T1000 (cell line): ENCODE data around the gene SORCS1.

ENCODE experiments used
- DNase-seq: peaks from one replicate; lab custom pipeline; 2025; ENCODE audit warnings: mixed read lengths; lab: John Stamatoyannopoulos, UW

The SORCS1 gene

DNA sequence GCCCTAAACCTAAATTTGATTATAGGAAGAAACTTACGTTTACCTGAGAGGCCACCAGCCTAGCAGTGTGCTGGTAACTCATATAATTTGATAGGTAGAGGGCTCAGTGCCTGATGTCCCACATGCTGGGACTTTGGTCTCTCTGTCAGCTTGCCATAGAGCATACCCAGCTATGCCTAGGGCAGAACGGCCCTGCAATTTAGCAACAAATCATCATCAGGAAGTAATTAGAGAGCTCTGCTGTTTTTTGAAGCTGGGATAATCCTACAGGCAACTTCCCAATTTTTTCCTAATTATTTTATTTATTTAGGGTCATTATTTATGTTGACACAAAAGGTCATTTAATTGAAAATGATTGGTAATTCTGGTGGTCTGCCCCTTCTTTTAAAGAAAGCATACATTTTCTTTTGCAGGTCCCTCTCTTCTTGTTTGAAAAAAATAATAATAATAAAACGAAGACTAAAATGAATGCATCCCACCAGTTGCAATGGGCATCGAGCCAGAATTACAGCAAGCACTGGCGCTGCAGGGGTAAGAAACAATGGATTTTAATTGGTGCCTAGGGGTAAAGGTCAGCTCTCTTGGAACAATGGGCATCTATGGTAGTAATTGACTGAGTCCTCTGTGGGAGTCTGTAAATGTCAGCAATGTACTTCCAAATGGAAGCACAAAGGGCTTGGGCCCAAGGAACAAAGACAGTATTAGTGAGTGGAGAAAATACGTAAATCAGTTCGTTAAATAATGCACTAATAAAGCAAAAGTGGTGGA is 348.0 kb downstream of the SORCS1 start:
- DNase-seq = no peak

DNA sequence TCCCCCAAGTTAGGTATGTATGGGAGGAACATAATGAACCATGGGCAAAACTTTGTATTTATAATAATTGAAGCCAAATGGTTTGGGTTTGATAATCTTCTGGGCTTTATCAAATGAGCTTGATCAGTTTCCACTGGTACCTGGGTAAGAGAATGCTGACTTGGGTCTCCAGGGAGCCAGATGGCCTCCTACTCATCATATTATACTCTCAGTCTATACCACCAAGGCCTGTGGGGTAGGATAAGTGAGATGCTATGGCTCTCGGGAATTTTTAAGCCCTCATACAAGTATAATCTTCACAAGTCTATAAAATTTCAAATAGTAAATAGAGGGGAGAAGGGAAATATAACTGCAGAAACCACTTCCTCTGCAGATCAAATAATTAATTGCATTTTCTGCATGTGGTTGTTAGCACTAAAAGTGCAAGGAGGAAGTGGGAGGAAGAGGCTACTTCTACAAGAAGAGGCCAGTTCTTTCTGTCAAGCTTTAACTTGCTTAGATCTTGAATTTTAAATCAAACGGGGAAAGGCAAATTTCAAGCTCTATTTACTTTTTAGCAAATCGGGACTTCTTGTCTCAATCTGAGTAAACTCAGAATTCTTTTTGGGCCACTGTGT is 349.0 kb downstream of the SORCS1 start:
- DNase-seq = no peak

DNA sequence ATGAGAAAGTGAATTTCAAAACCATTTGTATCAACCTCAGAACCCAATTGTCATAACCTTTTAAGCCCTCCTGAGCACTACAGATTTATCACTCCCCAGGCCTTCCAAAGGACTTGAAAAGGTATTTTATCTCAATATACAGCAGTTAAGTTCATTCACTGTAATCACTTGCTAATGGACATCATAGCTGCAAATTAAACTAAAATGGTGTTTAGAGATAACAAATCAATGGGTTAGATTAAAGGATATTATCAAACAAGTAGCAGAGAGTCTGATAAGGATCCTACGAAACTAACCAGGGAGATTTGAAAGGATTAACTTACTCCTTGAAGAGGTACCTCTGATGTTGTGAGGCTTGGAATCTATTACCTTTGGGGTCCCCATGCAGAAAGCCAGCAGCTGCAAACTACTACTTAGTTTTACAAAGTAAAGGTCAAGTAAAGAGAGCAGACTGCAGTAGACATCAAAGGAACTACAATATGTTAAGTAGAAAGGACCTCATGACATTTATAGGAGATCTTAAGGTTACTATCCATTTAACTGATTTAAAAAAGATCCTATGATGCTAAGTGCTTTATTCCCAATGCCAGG is 359.4 kb downstream of the SORCS1 start:
- DNase-seq = no peak

DNA sequence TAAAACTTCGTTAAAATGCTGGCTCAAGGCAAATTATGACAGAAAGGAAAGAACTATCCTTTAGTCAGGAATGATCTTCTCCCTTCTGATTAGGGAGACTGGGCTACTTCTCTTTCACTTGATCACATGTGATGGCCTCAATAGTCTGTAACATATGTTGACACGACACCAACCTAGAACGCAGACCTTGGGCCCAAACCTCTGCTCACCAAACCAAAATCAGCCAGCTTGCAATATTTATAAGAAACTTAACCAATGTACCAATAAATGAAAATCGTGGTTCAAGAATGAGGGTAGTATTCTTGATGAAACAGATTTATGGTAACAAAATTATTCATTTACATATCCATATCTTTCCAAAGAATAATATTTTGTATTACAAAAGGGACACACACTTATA is 361.6 kb downstream of the SORCS1 start:
- no peak for DNase-seq

DNA sequence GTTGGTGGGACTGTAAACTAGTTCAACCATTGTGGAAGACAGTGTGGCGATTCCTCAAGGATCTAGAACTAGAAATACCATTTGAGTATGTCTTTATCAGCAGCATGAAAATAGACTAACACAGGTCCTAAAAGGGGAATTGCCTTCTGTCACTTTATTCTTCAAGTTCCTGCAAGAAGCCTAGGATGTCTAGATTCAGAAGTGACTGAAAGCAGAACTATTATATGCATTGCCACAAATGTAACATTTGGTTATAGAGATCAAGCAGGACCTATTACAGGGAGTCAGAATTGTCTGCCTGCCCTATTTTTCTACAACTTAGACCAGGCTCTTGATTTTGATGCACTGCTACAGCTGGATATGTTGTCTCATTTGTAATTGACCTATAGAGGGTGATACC is 364.7 kb downstream of the SORCS1 start:
- DNase-seq = no peak

DNA sequence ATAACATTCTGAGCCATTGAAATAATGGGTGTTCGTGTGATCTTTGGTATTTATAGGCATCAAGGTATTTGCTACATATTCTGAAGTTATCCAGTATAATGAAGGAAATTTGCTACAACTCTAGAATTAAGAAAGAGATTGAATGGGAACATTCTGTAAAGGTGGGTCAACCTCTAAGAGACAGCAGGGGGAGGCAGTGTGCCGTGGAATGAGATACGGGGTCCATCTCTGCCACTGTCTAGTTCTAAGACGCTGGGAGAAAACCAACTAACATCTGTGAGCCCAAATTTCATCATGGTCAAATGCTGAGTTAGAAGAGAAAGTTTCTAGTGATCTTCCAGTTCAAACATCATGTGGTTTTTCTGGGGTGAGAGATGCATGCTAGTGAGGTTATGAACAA is 368.9 kb downstream of the SORCS1 start:
- DNase-seq = no peak

DNA sequence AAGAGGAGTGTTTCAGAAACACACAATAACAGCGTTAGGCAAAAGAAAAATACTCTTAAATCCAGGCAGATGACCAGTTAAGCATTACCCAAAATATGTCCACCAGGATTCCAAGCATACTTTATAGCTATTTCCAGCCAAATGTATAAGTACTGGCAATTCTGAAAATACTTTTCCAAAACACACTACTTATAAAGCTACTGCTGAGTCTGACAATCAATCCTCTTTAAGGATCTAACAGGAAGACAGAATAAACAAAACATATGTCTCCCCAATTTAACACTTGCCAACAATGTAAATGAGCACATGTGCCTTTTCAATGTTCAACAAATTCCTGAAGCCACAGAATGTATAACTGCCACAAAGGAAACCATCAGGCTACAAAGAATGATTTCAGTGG is 370.9 kb downstream of the SORCS1 start:
- DNase-seq = no peak

DNA sequence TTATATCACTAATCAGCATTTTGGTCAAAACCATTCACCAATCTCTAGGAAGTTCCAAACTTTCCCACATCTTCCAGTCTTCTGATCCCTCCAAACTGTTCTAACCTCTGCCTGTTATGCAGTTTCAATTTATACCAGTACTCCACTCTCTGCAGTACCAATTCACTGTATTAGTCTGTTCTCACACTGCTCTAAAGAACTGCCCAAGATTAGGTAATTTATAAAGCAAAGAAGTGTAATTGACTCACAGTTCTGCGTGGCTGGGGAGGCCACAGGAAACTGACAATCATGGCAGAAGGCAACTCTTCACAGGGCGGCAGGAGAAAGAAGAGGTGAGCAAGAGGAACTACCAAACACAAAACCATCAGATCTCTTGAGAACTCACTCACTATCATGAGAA is 374.9 kb downstream of the SORCS1 start:
- DNase-seq = no peak

DNA sequence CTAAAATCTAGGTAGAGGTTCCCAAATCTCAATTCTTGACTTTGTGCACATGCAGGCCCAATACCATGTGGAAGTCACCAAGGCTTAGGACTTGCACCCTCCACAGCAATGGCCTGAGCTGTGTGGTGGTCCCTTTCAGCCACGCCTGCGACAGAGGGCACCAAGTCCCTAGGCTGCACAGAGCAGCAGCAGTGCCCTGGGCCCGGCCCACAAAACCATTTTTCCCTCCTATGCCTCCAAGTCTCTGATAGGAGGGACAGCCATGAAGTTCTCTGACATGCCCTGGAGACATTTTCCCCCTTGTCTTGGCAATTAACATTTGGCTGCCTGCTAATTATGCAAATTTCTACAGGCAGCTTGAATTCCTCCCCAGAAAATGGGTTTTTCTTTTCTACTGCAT is 375.5 kb downstream of the SORCS1 start:
- DNase-seq = no peak

DNA sequence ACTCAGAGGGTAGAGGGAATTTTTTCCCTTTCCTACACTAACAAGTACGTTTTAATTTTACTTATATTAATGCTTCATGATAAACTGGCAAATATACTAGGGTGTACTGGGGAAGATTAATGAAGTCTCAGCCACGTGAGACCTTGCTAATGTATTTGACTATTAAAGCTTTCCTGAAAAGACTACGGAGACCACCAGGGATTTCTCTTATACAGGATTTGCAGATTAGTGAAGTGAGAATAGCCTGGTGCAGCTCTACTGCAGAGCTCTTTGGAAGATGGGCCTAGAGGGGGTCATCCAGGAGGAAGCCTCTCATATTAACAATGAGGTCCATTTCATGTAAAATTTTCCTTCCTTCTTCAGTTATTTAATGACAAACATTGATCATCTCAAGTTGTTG is 379.0 kb downstream of the SORCS1 start:
- DNase-seq = no peak

DNA sequence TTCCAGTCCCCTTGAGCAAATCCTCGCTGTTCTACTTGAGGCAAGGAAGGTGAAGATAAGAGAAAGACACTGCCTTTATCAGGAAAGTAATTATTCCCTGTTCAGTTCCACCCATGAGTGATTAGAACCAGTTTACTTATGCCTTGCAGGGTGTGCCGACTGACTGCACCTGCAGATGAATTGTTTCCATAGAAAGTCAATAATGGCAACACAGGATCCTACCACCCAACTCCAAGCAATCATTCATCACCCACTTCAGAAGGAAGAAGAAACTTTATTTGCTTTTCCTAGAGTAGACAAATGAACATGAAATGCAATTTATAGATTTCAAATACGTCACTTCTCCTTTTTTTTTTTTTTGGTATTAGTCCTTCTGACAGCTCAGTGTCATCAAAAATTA is 383.9 kb downstream of the SORCS1 start:
- no peak for DNase-seq

DNA sequence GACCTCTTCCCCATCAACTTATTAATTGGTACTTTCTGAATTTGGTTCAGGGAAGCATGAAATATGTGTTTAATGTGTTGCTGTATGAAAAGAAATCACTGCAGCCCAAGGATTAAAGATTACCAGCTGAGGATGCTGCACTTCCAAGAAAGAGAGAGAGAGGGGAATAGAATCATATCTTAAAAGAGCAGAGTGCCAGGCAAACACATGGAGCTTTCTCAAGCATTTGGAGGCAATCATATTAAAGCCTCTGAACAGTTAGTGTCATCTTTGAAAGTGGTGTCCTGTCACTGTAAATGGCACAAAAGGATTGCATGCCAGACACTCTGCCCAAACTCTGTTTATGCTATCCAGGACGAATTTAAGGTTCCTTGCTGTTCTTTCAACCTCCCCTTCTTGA is 386.7 kb downstream of the SORCS1 start:
- DNase-seq = no peak

DNA sequence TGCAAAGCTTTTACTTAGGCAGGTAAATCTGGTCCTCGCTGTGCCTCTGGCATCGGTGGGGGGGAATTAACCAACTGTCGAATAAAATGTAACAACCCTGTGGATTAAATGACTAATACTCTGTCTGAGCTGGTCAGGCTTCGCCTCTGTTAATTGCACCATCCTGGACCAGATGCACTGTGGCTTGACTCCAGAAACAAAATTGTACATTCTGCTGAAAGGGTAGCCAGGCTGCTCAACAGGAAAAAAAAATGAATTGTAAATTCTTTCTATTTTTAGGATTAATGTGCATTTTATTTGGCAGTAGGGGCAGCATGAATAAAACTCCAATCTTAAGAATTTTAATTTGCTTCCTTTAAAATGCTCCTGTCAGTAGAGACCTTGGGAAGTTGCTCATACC is 389.4 kb downstream of the SORCS1 start:
- DNase-seq = no peak

DNA sequence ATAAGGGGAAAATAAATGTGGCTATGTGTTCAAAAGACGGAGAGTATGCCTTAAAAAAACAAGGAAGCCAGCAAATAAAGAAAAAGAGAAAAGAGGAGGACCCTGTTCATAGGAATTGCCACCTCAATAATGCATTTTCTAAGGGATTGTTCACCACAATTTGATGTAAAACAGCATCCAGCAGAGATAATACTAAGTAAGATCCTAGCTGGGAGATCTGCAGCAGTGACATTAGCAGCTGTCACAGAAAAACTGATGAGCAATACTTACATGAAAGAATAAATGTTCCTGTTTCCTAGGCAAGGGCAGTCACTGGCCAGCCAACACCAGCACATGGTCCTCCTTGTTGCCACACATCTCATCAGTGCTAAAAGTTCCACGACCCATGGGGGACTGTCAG is 391.5 kb downstream of the SORCS1 start:
- DNase-seq = no peak

DNA sequence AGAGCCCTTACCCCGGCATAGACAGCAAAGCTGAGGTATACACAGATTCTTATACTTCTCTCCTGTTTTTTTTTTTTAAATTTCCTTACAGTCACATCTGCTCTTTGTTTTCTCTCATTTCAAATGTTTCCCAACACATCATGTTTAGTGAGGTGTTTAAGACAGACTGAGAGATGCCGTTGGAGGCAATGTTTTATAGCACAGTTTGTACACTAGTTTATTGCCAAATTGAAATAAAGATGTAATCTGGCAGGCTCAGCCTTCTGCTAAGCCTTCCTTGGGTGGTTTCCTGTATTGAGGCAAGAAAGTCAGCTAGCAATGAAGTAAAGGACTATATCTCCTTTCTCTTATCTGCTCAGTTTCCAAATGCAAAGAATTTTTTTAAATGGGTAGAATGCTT is 393.4 kb downstream of the SORCS1 start:
- DNase-seq = no peak

DNA sequence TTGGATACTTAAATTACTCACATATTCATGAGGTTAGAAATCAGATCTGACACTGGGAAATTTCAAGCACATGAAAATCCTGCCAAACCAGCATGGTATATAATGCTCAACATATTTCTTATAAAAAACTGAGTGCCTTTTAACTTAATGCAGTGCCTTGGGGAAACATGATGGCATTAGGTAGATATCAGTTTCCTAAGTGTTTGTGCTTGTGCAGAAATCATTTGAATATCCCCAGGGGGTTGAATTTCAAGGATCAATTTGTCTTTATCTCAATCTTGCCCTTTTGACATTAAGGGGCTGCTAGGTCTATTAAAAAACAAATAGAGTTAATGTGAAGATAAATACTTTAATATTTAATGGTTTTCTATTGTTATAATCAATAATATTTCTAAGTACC is 396.3 kb downstream of the SORCS1 start:
- DNase-seq = no peak

DNA sequence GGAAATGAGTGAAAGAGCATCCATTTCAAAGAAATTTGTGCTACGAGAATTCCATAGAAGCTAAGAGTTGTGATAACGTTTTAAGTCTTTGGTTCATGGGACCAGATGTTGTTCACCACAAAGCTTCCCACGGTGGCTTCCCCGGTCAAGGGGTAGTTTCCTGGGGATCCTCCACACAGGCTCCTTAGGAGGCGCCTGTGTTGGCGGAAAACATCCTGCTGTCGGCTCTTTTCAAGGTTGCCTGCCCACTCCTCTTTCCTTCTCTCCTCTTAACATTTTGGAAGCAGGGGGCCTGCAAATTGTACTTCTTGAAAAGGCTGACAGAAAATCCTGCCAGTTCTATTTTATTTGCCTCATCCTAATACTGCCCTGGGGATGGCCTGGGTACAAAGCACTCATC is 398.6 kb downstream of the SORCS1 start:
- no peak for DNase-seq

DNA sequence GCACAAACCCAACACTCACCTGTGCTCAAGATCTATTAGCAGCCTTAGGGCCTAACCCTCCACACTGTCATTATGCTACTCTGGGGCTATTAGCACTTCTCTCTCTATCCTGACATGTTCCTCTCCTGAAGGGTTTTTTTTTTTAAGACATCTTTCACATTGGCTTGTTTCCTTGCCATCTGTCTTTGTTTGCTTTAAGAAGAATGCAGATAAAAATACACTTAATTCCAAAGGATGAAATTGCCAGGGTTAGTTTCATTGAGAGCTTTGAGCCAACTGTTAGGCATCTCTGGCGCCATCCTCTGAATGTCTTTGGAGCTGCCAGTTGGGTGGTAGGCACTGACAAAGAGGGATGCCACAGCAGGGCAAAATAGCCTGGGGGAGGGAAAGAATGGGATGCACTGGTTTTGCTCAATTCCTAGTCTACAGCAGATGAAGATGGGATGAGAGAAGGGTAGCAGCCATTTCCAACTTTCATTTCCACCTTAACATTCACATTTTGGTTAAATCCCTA is 399.2 kb downstream of the SORCS1 start:
- no peak for DNase-seq

DNA sequence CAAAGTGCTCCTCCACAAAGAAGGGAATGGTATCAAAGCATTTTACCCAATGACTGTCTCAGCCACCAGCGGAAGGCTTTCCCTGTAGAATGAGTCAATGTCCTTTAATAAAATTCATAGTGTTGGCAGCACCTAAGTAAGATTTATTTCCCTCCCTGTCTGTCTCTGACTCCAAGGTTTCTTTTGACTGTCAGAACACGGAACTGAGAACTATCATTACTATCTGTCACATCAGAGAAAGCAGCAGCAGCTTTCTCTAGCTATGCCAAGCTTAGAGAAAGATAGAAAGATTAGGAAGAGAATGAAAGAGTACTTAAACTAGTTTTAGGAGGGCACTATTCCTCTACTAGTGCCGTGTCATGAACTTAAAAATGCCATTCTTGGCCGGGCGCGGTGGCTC is 400.1 kb downstream of the SORCS1 start:
- DNase-seq = no peak

DNA sequence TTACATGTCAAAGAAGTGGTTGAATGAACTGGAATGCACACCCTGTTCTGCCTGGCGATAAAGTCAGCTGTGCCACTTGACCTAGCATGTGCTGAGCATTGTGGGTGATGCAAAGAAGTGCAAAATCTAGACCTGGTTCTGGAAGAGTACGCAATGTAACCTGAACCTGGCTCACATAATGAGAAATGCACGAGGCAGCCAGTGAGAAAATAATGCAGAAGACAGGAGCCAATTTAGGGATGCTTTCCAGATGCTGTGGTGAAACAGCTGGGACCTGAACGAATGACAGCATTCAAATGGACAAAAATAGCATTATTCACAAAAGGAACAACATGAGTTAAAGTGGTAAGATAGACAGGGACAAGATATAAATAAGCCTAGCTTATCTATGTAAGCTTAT is 402.6 kb downstream of the SORCS1 start:
- no peak for DNase-seq

DNA sequence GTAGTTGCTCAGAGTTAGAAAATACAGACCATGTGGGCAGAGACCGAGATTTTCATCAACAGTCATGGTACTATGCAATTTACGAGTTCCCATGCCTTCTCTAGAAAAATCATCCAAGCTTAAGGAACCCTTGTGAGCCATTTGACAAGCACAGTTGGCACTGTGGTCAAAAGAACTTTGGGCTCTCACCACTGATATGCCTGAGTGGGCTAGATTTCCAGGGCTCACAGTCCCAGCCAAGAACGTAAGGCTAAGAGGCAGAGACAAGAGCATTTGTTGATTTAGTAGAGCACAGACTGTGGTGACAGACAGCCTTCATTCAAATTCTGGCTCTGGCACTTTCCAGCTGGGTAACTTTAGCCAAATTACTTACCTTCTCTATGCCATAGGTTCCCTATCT is 407.0 kb downstream of the SORCS1 start:
- DNase-seq = no peak

DNA sequence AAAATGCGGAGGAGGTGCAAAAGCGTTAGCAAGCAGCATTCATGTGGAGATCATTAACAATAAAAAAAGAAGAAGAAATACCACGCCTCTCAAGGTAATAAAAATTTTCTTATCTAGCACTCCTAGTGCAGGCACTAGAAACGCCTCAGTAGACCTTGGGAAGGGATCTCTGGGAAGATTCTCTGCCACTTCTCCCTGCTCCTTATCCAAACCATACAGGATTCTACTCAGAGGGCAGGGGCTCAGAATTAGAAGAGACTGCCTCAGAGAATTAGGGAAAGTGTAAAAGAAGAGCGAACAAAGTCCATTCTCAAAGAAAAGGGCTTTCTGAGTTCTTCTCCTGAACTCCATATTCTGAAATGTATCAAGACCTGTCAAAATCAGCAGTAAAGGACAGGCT is 413.4 kb downstream of the SORCS1 start:
- no peak for DNase-seq

DNA sequence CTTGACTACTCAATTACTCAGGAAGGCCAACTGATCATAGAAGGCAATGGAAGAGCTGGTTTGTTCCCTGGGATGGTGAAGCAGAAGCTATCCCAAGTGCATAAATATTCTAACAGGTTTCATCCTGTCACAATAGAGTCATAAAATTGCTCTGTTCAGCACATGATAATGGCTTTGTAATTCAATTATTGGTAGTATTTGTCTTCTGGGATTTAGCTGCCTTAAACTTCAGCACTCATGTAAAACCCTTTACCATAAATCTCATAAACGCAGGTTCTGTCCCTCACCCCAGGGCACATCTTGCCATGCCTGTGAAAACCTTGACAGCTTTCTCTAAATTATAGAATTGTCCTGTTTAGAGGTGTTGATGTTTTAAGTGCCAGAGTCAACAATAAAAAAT is 417.6 kb downstream of the SORCS1 start:
- DNase-seq = no peak
